PC-3 (cell line): Measurements from ENCODE around the gene ARHGAP12. TPM values are rescaled to one million over a fixed set of nuclear protein-coding genes. Genes with fewer than 3 reads are reported as not detected.

Source experiments
- ATAC-seq: fragments of 200-7000 bp; cut with Tn5 transposase; 2 replicates; pipeline ENCODE4 v1.9.1; 2020; ENCODE audit warnings: mild to moderate bottlenecking, moderate library complexity
- BruUV-seq: library from RNA; stranded (reverse); fragments of 400-500 nt; replicated peaks from 2 replicates; lab custom pipeline; 2021; lab: Mats Ljungman, UMichigan
- CTCF ChIA-PET: fragments of 300-600 bp; sonication (Branson Sonifier 250); formaldehyde crosslinking; loops from one replicate; lab custom pipeline; 2022; ENCODE audit warnings: antibody characterized with exemption; lab: Charles Lee
- POLR2A ChIA-PET: fragments of 300-600 bp; sonication (Branson Sonifier 250); formaldehyde crosslinking; loops from one replicate; lab custom pipeline; 2022; ENCODE audit warnings: antibody characterized with exemption; ENCODE audit not compliant: unreplicated experiment; lab: Charles Lee
- DNase-seq: peaks from one replicate; pipeline ENCODE4 v3.0.0-alpha.2; 2015
- H2AFZ ChIP-seq: fragments of 300-600 bp; sonication (generic); 2 replicates; pipeline ENCODE4 v1.6.0; 2016; ENCODE audit warnings: antibody characterized with exemption, low read length
- H3F3A ChIP-seq: fragments of 300-600 bp; sonication (generic); one replicate; pipeline ENCODE4 v1.6.0; 2017; ENCODE audit warnings: antibody characterized with exemption, low read length, control low read depth, mild to moderate bottlenecking; ENCODE audit not compliant: unreplicated experiment
- H3K27ac ChIP-seq: fragments of 300-600 bp; sonication (generic); 2 replicates; pipeline ENCODE4 v1.5.1; 2016; ENCODE audit warnings: mild to moderate bottlenecking, low read length
- H3K27me3 ChIP-seq: fragments of 300-600 bp; sonication (generic); 2 replicates; pipeline ENCODE4 v1.6.1; 2016; ENCODE audit warnings: low read length, mixed read lengths
- H3K36me3 ChIP-seq: fragments of 300-600 bp; sonication (generic); 2 replicates; pipeline ENCODE4 v1.6.1; 2016; ENCODE audit warnings: low read depth, mixed run types, low read length, mixed read lengths
- H3K4me1 ChIP-seq: fragments of 300-600 bp; sonication (generic); 2 replicates; pipeline ENCODE4 v1.5.1; 2016; ENCODE audit warnings: low read length; ENCODE audit not compliant: insufficient read depth
- H3K4me2 ChIP-seq: fragments of 300-600 bp; sonication (generic); 2 replicates; pipeline ENCODE4 v1.6.0; 2016; ENCODE audit warnings: low read length
- H3K4me3 ChIP-seq: fragments of 300-600 bp; sonication (generic); 2 replicates; pipeline ENCODE4 v1.5.1; 2016; ENCODE audit warnings: mild to moderate bottlenecking, low read length, mixed read lengths
- H3K79me2 ChIP-seq: fragments of 300-600 bp; sonication (generic); 2 replicates; pipeline ENCODE4 v1.6.1; 2017; ENCODE audit warnings: low read length, mixed read lengths
- H3K9ac ChIP-seq: fragments of 300-600 bp; sonication (generic); 2 replicates; pipeline ENCODE4 v1.6.0; 2016; ENCODE audit warnings: mild to moderate bottlenecking, low read length
- H3K9me2 ChIP-seq: fragments of 300-600 bp; sonication (generic); replicated peaks from 2 replicates; pipeline ENCODE4 v1.6.1; 2016; ENCODE audit warnings: mixed run types, low read length, mixed read lengths
- H3K9me3 ChIP-seq: fragments of 300-600 bp; sonication (generic); 2 replicates; pipeline ENCODE4 v1.6.1; 2016; ENCODE audit warnings: low read length, mixed read lengths
- H4K20me1 ChIP-seq: fragments of 300-600 bp; sonication (generic); 2 replicates; pipeline ENCODE4 v1.6.1; 2016; ENCODE audit warnings: low read length, mixed read lengths
- CTCF ChIP-seq: fragments of 300-600 bp; sonication (generic); conservative IDR thresholded peaks from 2 replicates; pipeline ENCODE4 v1.5.1; 2017; ENCODE audit warnings: antibody characterized with exemption, low read depth, mild to moderate bottlenecking, low read length
- EZH2 ChIP-seq: fragments of 300-600 bp; sonication (generic); IDR thresholded peaks from one replicate; pipeline ENCODE4 v1.6.1; 2017; ENCODE audit warnings: antibody characterized with exemption, mild to moderate bottlenecking, low read length; ENCODE audit not compliant: unreplicated experiment
- EZH2phosphoT487 ChIP-seq: fragments of 300-600 bp; sonication (generic); IDR thresholded peaks from 2 replicates; pipeline ENCODE4 v1.6.1; 2018; ENCODE audit warnings: mild to moderate bottlenecking, antibody characterized with exemption, low read length, borderline replicate concordance
- intact Hi-C: fragments of 100-400 bp; cut with micrococcal nuclease; formaldehyde crosslinking; loops from 2 replicates; pipeline ENCODE4 v1.9.0; 2023
- total RNA-seq: library from RNA; depleted of rRNA; stranded (reverse); fragments of >200 nt; gene quantifications from 2 replicates; pipeline ENCODE4 v1.2.3, GENCODE V29; 2014

ARHGAP12 gene
- total RNA-seq, 1 experiment from 2014 or later = 16.6 TPM

GRCh38 chr10:31935678-31936077 lies 7.0 kb upstream of the ARHGAP12 start:
- H3K9ac ChIP-seq = no peak overlapping the region
- no peaks in the 10 kb centered on the region for H3K9me2 ChIP-seq
- no peaks in the 10 kb centered on the region for H3K9me3 ChIP-seq
- peaks cover 6% of the 10 kb centered on the region for H3F3A ChIP-seq
- POLR2A ChIA-PET = interaction anchor here (0.6 kb wide), 1 partner anchor 416 kb away, joined by 4 read pairs; no protein-coding TSS in a partner anchor
- no peak for TF ChIP-seq EZH2
- TF ChIP-seq CTCF = no peak
- TF ChIP-seq EZH2phosphoT487 = no peak
- no peaks in the 10 kb centered on the region for H3K27me3 ChIP-seq
- intact Hi-C loops = no loop called here
- no peak overlapping the region for H3K4me3 ChIP-seq
- no peak for DNase-seq
- no peak overlapping the region for H3K4me2 ChIP-seq
- peaks cover 43% of the 10 kb centered on the region for H3K4me1 ChIP-seq
- BruUV-seq = no TSS peak
- H2AFZ ChIP-seq = no peak overlapping the region
- no peaks in the 10 kb centered on the region for H3K36me3 ChIP-seq
- no peaks in the 10 kb centered on the region for H4K20me1 ChIP-seq
- no peaks in the 10 kb centered on the region for H3K79me2 ChIP-seq
- no peak for ATAC-seq
- CTCF ChIA-PET = no interaction called here
- no peak overlapping the region for H3K27ac ChIP-seq

- H3K27me3 ChIP-seq = no peaks in the 10 kb centered on the region
- DNase-seq (peak; percentile 44), ATAC-seq (no peak)
- no TSS peak for BruUV-seq
- H3K9me2 ChIP-seq = no peaks in the 10 kb centered on the region
- peaks cover 2% of the 10 kb centered on the region for H3K79me2 ChIP-seq
- H3F3A ChIP-seq = no peaks in the 10 kb centered on the region
- H3K36me3 ChIP-seq = no peaks in the 10 kb centered on the region
- H2AFZ ChIP-seq = no peak overlapping the region
- no peaks in the 10 kb centered on the region for H3K9me3 ChIP-seq
- TF ChIP-seq CTCF (no peak), EZH2phosphoT487 (no peak), EZH2 (no peak)
- intact Hi-C loops = no loop called here
- H3K4me2 ChIP-seq = no peak overlapping the region
- no peak overlapping the region for H3K27ac ChIP-seq
- H3K9ac ChIP-seq = no peak overlapping the region
- no peak overlapping the region for H3K4me3 ChIP-seq
- H4K20me1 ChIP-seq = no peaks in the 10 kb centered on the region
- H3K4me1 ChIP-seq = peaks cover 29% of the 10 kb centered on the region
- CTCF ChIA-PET = interaction anchor here (0.6 kb wide), 1 partner anchor 188 kb away, joined by 11 read pairs; no protein-coding TSS in a partner anchor
- POLR2A ChIA-PET = no interaction called here
Observed at GRCh38 chr10:31932838-31933237, 4.2 kb upstream of the ARHGAP12 start.

- no peak for ATAC-seq
- ChIA-PET POLR2A (interaction anchor here (0.6 kb wide), 1 partner anchor 16 kb away, joined by 7 read pairs; no protein-coding TSS in a partner anchor), CTCF (no interaction called here)
- H3F3A ChIP-seq = no peaks in the 10 kb centered on the region
- H4K20me1 ChIP-seq = peaks cover 14% of the 10 kb centered on the region; the same call in 1 of the 2 replicates
- DNase-seq = no peak
- TF ChIP-seq EZH2 (no peak), CTCF (no peak)
- no TSS peak for BruUV-seq
- H3K9ac ChIP-seq = no peak overlapping the region; the same call in 1 of the 2 replicates
- no peaks in the 10 kb centered on the region for H3K9me2 ChIP-seq
- H3K9me3 ChIP-seq = no peaks in the 10 kb centered on the region
- H3K79me2 ChIP-seq = peaks cover 22% of the 10 kb centered on the region
- no peak overlapping the region for H3K27ac ChIP-seq
- H3K4me1 ChIP-seq = peaks cover 20% of the 10 kb centered on the region
- no peaks in the 10 kb centered on the region for H3K36me3 ChIP-seq
- H3K27me3 ChIP-seq = no peaks in the 10 kb centered on the region
- peak overlapping the region; percentile 83 for H3K4me2 ChIP-seq
- peak overlapping the region; percentile 85; the same call in 1 of the 2 replicates for H3K4me3 ChIP-seq
- H2AFZ ChIP-seq = peak overlapping the region; percentile 85; the same call in 1 of the 2 replicates
- intact Hi-C loops = no loop called here
Observed at GRCh38 chr10:31930856-31931255, 2.2 kb upstream of the ARHGAP12 start.
